Measurements from ENCODE around the gene CACNA2D2.

- TF ChIP-seq POLR2A (IDR thresholded peaks at IDR 0.05), result no peak
- TF ChIP-seq CTCF (IDR thresholded peaks at IDR 0.05), result no peak
Observed at GRCh38 chr3:50370594-50370993, 132.8 kb downstream of the CACNA2D2 start.

Data from body of pancreas (tissue), 4 donors.